Measurements from ENCODE around the gene HOXA9. TPM values are rescaled to one million over a fixed set of nuclear protein-coding genes. Genes with fewer than 3 reads are reported as not detected.

HOXA9 gene
- polyA plus RNA-seq, 2 of the 4 experiments (the other 2 are of a cell fraction): 1.4 TPM

DNA sequence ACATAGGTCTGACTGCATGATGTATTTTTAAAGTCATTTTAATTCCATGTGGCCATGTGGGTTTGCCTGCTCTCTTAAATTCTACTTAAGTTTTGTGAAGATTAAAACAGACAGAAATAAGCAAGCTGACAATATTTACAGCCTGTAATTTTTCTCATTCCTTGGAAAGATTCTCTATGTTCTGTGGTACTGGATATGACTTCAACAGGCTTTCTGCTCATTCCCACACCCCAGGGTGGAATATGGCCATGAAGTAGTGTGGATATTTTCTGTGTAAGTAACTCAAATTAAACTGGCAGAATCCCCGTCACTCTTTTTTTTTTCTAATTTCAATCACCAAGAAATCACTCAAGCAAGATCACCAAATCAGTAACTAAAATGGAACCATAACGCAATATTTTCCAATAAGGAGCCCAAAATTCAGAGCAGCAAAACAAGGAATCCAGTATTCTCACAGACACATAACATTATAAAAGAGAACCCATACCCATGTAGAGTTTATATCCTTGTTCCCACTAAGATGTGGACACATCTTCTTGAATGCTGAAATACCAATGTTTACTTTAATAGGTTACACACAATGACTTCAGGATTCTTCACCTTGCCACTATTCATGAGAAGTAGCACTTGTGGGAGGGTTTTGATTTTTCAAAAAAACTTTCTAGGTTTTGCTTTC lies 27.6 kb downstream of the HOXA9 start:
- Histone ChIP-seq H3K9me3 (no peaks in the 10 kb centered on the region), H3K4me2 (peak overlapping the region; percentile 5; the same call in 1 of the 3 replicates), H3K4me1 (peaks cover 52% of the 10 kb centered on the region), H3K4me3 (no peak overlapping the region), H3K27ac (peak overlapping the region in 1 of 2 experiments; percentile 82; a peak in 1 of 6 replicates)
- no peak for FAIRE-seq
- no peak for ATAC-seq
- 93% methylated on average over 2 of the region's 2 CpGs for WGBS (ENCODE audit: missing lambda C conversion rate)
- DNase-seq (ENCODE audit: low read depth in 1 of 2, low spot score in 1 of 2): peak in 1 of 2 experiments; percentile 36
- TF ChIP-seq, protein P1, sequence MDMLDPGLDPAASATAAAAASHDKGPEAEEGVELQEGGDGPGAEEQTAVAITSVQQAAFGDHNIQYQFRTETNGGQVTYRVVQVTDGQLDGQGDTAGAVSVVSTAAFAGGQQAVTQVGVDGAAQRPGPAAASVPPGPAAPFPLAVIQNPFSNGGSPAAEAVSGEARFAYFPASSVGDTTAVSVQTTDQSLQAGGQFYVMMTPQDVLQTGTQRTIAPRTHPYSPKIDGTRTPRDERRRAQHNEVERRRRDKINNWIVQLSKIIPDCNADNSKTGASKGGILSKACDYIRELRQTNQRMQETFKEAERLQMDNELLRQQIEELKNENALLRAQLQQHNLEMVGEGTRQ (IDR thresholded peaks at IDR 0.05): no peak
- TF ChIP-seq HDAC2 (IDR thresholded peaks at IDR 0.05): no peak
- no peak for TF ChIP-seq RNF2 (IDR thresholded peaks at IDR 0.05; ENCODE audit: borderline replicate concordance, low read depth)
- TF ChIP-seq CBX2 (IDR thresholded peaks at IDR 0.05; ENCODE audit: borderline replicate concordance, low read depth): no peak
- no peak for TF ChIP-seq POLR2AphosphoS2 (conservative IDR thresholded peaks at IDR 0.05; ENCODE audit: low read length)
- TF ChIP-seq KDM1A (IDR thresholded peaks at IDR 0.05; ENCODE audit: low read depth): no peak
- CTCF ChIA-PET: no interaction called here
- POLR2A ChIA-PET: no interaction called here

DNA sequence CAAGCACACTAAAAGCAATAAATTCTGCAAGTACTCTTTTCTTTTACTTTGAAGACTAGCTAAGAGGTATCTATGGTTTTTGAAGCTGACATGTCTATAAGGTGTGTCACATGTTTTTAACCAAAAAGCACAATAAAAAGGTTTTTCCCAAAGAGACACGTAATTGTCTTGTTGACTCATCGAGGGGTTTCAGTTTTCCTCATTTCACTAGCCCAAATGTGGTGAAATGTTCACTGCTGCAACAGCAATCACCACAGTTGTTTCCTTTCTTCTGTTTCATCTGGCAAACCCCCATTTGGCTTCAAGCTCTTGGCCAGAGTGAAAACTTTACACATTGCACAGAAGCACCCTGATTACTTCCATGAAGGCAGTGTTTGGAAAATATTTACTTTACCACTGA lies 30.9 kb downstream of the HOXA9 start:
- H3K4me3 ChIP-seq: no peak overlapping the region
- CTCF ChIA-PET: interaction anchor here (1.0 to 1.5 kb wide), 4 partner anchors 9 to 442 kb away, joined by 3 to 5 read pairs (median 4); partner anchors contain the start of gene HOXA5
- POLR2A ChIA-PET: interaction anchor here (1.1 kb wide), 1 partner anchor 11 kb away, joined by 3 read pairs; no protein-coding TSS in a partner anchor

More for the DNA sequence above, 30.9 kb downstream of the HOXA9 start:
- no peak for TF ChIP-seq MYC (IDR thresholded peaks at IDR 0.05; ENCODE audit: borderline replicate concordance, low read length)
- TF ChIP-seq EP300 (IDR thresholded peaks at IDR 0.05): 0 out of 5 replicates have a peak, but pooled peaks of 1 of the 2 experiments have one; percentile 18
- TF ChIP-seq HOXA7 (CRISPR knock-in tag; IDR thresholded peaks at IDR 0.05): no peak
- no peak for TF ChIP-seq KDM5A (IDR thresholded peaks at IDR 0.05)
- TF ChIP-seq SREBF2 (IDR thresholded peaks at IDR 0.05): no peak
- TF ChIP-seq, protein P2, sequence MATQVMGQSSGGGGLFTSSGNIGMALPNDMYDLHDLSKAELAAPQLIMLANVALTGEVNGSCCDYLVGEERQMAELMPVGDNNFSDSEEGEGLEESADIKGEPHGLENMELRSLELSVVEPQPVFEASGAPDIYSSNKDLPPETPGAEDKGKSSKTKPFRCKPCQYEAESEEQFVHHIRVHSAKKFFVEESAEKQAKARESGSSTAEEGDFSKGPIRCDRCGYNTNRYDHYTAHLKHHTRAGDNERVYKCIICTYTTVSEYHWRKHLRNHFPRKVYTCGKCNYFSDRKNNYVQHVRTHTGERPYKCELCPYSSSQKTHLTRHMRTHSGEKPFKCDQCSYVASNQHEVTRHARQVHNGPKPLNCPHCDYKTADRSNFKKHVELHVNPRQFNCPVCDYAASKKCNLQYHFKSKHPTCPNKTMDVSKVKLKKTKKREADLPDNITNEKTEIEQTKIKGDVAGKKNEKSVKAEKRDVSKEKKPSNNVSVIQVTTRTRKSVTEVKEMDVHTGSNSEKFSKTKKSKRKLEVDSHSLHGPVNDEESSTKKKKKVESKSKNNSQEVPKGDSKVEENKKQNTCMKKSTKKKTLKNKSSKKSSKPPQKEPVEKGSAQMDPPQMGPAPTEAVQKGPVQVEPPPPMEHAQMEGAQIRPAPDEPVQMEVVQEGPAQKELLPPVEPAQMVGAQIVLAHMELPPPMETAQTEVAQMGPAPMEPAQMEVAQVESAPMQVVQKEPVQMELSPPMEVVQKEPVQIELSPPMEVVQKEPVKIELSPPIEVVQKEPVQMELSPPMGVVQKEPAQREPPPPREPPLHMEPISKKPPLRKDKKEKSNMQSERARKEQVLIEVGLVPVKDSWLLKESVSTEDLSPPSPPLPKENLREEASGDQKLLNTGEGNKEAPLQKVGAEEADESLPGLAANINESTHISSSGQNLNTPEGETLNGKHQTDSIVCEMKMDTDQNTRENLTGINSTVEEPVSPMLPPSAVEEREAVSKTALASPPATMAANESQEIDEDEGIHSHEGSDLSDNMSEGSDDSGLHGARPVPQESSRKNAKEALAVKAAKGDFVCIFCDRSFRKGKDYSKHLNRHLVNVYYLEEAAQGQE (IDR thresholded peaks at IDR 0.05): no peak
- no peak for TF ChIP-seq NR3C1 (IDR thresholded peaks at IDR 0.05)
- no peak for TF ChIP-seq EHF (CRISPR knock-in tag; IDR thresholded peaks at IDR 0.05)
- TF ChIP-seq, protein P3, sequence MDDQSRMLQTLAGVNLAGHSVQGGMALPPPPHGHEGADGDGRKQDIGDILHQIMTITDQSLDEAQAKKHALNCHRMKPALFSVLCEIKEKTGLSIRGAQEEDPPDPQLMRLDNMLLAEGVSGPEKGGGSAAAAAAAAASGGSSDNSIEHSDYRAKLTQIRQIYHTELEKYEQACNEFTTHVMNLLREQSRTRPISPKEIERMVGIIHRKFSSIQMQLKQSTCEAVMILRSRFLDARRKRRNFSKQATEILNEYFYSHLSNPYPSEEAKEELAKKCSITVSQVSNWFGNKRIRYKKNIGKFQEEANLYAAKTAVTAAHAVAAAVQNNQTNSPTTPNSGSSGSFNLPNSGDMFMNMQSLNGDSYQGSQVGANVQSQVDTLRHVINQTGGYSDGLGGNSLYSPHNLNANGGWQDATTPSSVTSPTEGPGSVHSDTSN (IDR thresholded peaks at IDR 0.05): no peak
- 0 out of 5 replicates have a peak, but pooled peaks of 1 of the 2 experiments have one; percentile 8 for TF ChIP-seq RAD21 (conservative IDR thresholded peaks at IDR 0.05 in 1 of 2, IDR thresholded peaks at IDR 0.05 in 1 of 2)
- no peak for TF ChIP-seq CBX2 (IDR thresholded peaks at IDR 0.05; ENCODE audit: borderline replicate concordance, low read depth)
- TF ChIP-seq, protein P4, sequence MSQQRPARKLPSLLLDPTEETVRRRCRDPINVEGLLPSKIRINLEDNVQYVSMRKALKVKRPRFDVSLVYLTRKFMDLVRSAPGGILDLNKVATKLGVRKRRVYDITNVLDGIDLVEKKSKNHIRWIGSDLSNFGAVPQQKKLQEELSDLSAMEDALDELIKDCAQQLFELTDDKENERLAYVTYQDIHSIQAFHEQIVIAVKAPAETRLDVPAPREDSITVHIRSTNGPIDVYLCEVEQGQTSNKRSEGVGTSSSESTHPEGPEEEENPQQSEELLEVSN (IDR thresholded peaks at IDR 0.05; ENCODE audit: borderline replicate concordance, low read depth): no peak
- no peak for TF ChIP-seq HDAC2 (IDR thresholded peaks at IDR 0.05)
- 0 out of 4 replicates have a peak, but pooled peaks of 1 of the 2 experiments have one; percentile 6 for TF ChIP-seq CEBPB (IDR thresholded peaks at IDR 0.05)
- TF ChIP-seq ZC3H11A (IDR thresholded peaks at IDR 0.05): no peak
- TF ChIP-seq PHF8 (IDR thresholded peaks at IDR 0.05; ENCODE audit: borderline replicate concordance, low read depth): no peak
- TF ChIP-seq, protein P5, sequence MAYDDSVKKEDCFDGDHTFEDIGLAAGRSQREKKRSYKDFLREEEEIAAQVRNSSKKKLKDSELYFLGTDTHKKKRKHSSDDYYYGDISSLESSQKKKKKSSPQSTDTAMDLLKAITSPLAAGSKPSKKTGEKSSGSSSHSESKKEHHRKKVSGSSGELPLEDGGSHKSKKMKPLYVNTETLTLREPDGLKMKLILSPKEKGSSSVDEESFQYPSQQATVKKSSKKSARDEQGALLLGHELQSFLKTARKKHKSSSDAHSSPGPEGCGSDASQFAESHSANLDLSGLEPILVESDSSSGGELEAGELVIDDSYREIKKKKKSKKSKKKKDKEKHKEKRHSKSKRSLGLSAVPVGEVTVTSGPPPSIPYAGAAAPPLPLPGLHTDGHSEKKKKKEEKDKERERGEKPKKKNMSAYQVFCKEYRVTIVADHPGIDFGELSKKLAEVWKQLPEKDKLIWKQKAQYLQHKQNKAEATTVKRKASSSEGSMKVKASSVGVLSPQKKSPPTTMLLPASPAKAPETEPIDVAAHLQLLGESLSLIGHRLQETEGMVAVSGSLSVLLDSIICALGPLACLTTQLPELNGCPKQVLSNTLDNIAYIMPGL (CRISPR knock-in tag; IDR thresholded peaks at IDR 0.05; ENCODE audit: borderline replicate concordance): no peak
- TF ChIP-seq TP53 (CRISPR knock-in tag; IDR thresholded peaks at IDR 0.05): no peak
- TF ChIP-seq ZFP36 (IDR thresholded peaks at IDR 0.05; ENCODE audit: borderline replicate concordance, partially characterized antibody): no peak
- TF ChIP-seq RARB (CRISPR knock-in tag; IDR thresholded peaks at IDR 0.05): no peak
- no peaks in the 10 kb centered on the region for H3K9me3 ChIP-seq
- DNase-seq (ENCODE audit: low read depth in 1 of 2, low spot score in 1 of 2) (no peak), ATAC-seq (no peak), FAIRE-seq (no peak)
- H3K27ac ChIP-seq: peak overlapping the region in 1 of 2 experiments; percentile 82; a peak in 4 of 6 replicates
- WGBS (ENCODE audit: missing lambda C conversion rate): 54% methylated on average over 2 of the region's 2 CpGs
- H3K4me2 ChIP-seq: peak overlapping the region; percentile 22
- H3K4me1 ChIP-seq: peaks cover 53% of the 10 kb centered on the region

Data from A549 (cell line).